ENCODE results near the gene NCOA1. TPM values are rescaled to one million over a fixed set of nuclear protein-coding genes. Genes with fewer than 3 reads are reported as not detected.

NCOA1 gene
- total and polyA plus RNA-seq, 4 donors = 6.5 to 26.6 (median 16.3) TPM

DNA sequence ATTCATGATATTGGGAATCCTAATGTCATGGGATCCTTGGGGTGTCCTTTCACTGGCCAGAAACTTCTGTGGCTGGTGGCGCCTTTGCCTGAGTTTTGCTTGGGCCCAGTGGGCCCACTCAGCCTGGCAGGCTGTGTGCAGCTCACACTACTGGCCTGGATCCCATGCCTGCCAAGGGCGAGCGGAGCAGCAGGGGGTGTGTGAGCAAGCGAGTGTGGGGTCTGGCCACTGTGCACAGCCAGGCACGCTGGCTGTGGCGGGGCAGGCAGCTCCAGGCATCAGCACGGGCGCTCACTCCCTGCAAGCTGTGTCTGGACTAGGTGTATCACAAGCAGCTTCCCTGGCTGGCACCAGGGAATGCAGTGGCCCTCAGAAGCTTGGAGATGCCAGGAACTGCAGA lies 74.5 kb downstream of the NCOA1 start:
- 98% methylated on average over 8 of the region's 8 CpGs for WGBS
- H3K27ac ChIP-seq (ENCODE audit: low read depth in 1 of 2, low read length in 2 of 2) = no peak overlapping the region
- no peaks in the 10 kb centered on the region for H3K4me1 ChIP-seq (ENCODE audit: control insufficient read depth in 4 of 4, insufficient read depth in 4 of 4, low read length in 3 of 4)
- no peaks in the 10 kb centered on the region for H3K27me3 ChIP-seq (ENCODE audit: control insufficient read depth in 4 of 4, insufficient read depth in 4 of 4, low read length in 3 of 4)
- no peak overlapping the region for H3K9ac ChIP-seq (ENCODE audit: low read depth in 1 of 2, low read length in 2 of 2)
- H3K36me3 ChIP-seq (ENCODE audit: control insufficient read depth in 4 of 4, insufficient read depth in 3 of 4, low read depth in 1 of 4, low read length in 3 of 4) = peaks cover 0 to 9% (median 8%) of the 10 kb centered on the region in 4 donors
- no peak overlapping the region for H3K4me3 ChIP-seq (ENCODE audit: low read depth in 1 of 3, low read length in 3 of 3)
- no peak for DNase-seq (ENCODE audit: low spot score)
- peaks cover 0 to 5% (median 3%) of the 10 kb centered on the region in 4 donors for H3K9me3 ChIP-seq (ENCODE audit: control insufficient read depth in 4 of 4, low read length in 3 of 4)
- TF ChIP-seq RAD21 (IDR thresholded peaks at IDR 0.05) (no peak), FOXA1 (IDR thresholded peaks at IDR 0.05) (no peak), EGR1 (IDR thresholded peaks at IDR 0.05; ENCODE audit: low read depth in 2 of 2) (no peak), HNF4G (IDR thresholded peaks at IDR 0.05) (no peak), JUND (IDR thresholded peaks at IDR 0.05) (no peak), SP1 (IDR thresholded peaks at IDR 0.05) (no peak), TAF1 (conservative IDR thresholded peaks at IDR 0.05) (no peak), GABPA (IDR thresholded peaks at IDR 0.05 in 1 of 2, conservative IDR thresholded peaks at IDR 0.05 in 1 of 2) (no peak), HNF4A (conservative IDR thresholded peaks at IDR 0.05) (no peak), RXRA (IDR thresholded peaks at IDR 0.05) (no peak), YY1 (IDR thresholded peaks at IDR 0.05) (no peak), FOXA2 (IDR thresholded peaks at IDR 0.05) (no peak), NR2F2 (IDR thresholded peaks at IDR 0.05) (no peak)
- TF ChIP-seq, protein P1, sequence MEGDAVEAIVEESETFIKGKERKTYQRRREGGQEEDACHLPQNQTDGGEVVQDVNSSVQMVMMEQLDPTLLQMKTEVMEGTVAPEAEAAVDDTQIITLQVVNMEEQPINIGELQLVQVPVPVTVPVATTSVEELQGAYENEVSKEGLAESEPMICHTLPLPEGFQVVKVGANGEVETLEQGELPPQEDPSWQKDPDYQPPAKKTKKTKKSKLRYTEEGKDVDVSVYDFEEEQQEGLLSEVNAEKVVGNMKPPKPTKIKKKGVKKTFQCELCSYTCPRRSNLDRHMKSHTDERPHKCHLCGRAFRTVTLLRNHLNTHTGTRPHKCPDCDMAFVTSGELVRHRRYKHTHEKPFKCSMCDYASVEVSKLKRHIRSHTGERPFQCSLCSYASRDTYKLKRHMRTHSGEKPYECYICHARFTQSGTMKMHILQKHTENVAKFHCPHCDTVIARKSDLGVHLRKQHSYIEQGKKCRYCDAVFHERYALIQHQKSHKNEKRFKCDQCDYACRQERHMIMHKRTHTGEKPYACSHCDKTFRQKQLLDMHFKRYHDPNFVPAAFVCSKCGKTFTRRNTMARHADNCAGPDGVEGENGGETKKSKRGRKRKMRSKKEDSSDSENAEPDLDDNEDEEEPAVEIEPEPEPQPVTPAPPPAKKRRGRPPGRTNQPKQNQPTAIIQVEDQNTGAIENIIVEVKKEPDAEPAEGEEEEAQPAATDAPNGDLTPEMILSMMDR (IDR thresholded peaks at IDR 0.05; ENCODE audit: low read depth, low read length, missing input control) = no peak
- TF ChIP-seq, protein P2, sequence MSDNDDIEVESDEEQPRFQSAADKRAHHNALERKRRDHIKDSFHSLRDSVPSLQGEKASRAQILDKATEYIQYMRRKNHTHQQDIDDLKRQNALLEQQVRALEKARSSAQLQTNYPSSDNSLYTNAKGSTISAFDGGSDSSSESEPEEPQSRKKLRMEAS (IDR thresholded peaks at IDR 0.05) = no peak
- TF ChIP-seq, protein P3, sequence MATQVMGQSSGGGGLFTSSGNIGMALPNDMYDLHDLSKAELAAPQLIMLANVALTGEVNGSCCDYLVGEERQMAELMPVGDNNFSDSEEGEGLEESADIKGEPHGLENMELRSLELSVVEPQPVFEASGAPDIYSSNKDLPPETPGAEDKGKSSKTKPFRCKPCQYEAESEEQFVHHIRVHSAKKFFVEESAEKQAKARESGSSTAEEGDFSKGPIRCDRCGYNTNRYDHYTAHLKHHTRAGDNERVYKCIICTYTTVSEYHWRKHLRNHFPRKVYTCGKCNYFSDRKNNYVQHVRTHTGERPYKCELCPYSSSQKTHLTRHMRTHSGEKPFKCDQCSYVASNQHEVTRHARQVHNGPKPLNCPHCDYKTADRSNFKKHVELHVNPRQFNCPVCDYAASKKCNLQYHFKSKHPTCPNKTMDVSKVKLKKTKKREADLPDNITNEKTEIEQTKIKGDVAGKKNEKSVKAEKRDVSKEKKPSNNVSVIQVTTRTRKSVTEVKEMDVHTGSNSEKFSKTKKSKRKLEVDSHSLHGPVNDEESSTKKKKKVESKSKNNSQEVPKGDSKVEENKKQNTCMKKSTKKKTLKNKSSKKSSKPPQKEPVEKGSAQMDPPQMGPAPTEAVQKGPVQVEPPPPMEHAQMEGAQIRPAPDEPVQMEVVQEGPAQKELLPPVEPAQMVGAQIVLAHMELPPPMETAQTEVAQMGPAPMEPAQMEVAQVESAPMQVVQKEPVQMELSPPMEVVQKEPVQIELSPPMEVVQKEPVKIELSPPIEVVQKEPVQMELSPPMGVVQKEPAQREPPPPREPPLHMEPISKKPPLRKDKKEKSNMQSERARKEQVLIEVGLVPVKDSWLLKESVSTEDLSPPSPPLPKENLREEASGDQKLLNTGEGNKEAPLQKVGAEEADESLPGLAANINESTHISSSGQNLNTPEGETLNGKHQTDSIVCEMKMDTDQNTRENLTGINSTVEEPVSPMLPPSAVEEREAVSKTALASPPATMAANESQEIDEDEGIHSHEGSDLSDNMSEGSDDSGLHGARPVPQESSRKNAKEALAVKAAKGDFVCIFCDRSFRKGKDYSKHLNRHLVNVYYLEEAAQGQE (IDR thresholded peaks at IDR 0.05) = no peak
- TF ChIP-seq, protein P4, sequence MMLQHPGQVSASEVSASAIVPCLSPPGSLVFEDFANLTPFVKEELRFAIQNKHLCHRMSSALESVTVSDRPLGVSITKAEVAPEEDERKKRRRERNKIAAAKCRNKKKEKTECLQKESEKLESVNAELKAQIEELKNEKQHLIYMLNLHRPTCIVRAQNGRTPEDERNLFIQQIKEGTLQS (IDR thresholded peaks at IDR 0.05) = no peak
- TF ChIP-seq, protein P5, sequence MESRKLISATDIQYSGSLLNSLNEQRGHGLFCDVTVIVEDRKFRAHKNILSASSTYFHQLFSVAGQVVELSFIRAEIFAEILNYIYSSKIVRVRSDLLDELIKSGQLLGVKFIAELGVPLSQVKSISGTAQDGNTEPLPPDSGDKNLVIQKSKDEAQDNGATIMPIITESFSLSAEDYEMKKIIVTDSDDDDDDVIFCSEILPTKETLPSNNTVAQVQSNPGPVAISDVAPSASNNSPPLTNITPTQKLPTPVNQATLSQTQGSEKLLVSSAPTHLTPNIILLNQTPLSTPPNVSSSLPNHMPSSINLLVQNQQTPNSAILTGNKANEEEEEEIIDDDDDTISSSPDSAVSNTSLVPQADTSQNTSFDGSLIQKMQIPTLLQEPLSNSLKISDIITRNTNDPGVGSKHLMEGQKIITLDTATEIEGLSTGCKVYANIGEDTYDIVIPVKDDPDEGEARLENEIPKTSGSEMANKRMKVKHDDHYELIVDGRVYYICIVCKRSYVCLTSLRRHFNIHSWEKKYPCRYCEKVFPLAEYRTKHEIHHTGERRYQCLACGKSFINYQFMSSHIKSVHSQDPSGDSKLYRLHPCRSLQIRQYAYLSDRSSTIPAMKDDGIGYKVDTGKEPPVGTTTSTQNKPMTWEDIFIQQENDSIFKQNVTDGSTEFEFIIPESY (IDR thresholded peaks at IDR 0.05) = no peak

Measured in liver (tissue), 9 donors.